Head of caudate nucleus (tissue), 42 donors: Measurements from ENCODE around the gene MSH6.
"Not testable (repeated sequence)": the region's sequence is repeated elsewhere in the genome, so short reads cannot be mapped to it uniquely, and the experiment has no call there.

Source experiments
- DNase-seq, 42 donors: peaks; one replicate each; pipeline versions ENCODE4 v3.0.0 to v3.0.0-alpha.2; 2020 to 2021; ENCODE audit warnings: mixed read lengths in 7 of 42
- intact Hi-C: fragments of 100-400 bp; cut with DNase I; formaldehyde crosslinking; loops from one replicate; pipeline ENCODE4 v1.15.0; 2022

Gene MSH6

GRCh38 chr2:47822518-47822917, 39.6 kb downstream of the MSH6 start:
- intact Hi-C loops, result no loop called here
- no peak for DNase-seq

DNA sequence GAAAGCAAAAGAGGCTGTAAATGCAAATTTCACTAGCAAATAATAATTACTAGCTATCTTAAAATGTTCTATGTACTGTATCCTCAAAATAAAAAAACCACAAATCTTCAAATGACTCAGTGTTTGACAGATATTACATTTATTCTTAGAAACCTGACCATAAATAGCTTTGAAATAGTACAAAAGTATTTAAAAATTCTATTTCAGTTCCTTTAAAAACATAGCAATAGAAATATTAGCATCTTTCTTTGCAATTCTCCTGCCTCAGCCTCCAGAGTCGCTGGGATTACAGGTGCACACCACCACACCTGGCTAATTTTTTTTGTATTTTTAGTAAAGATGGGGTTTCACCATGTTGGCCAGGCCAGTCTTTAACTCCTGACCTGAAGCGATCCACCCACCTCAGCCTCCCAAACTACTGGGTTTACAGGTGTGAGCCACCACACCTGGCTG, 50.6 kb downstream of the MSH6 start:
- intact Hi-C loops, result no loop called here
- no peak for DNase-seq

DNA sequence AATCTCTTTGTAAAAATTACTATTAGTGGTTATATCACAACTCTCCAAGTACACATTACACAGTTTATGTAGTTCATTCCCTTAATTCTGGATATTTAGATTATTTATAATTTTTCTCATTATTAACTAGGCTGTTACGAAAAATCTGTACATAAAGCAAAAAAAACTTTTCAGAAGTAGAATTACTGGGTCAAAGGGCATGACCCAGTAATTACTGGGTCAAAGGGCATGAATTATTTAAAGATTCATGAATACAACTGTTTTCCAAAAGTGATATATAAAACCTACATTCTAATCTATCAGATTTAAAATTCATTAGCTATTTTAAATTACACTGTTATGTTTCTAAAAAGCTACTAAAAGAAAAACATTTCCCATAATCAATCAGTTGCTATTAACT, 55.3 kb downstream of the MSH6 start:
- intact Hi-C loops, result no loop called here
- no peak for DNase-seq

DNA sequence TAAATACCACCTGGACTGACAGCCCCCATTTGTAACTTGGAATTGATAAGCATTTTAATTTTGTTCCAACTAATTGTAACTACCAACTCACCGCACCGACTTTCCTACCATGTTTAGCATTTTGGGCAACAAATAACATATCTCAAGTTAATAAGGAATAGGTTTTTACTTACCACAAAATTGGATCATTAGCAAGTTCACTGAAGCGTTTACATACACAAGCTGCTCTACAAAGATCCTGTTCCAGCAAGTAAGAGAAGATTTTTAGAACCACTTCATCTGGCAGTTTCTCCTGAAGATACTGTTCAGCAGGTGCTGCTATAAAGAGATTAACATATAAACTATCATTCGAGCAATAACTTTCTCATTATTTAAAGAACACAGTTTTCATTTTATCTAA, 55.7 kb downstream of the MSH6 start:
- DNase-seq, result no peak
- intact Hi-C loops, result no loop called here

GRCh38 chr2:47842846-47843245, 59.9 kb downstream of the MSH6 start:
- no peak for DNase-seq
- intact Hi-C loops, result no loop called here

- no peak for DNase-seq
- intact Hi-C loops, result no loop called here
Measured at GRCh38 chr2:47843407-47843806, 60.5 kb downstream of the MSH6 start.

DNA sequence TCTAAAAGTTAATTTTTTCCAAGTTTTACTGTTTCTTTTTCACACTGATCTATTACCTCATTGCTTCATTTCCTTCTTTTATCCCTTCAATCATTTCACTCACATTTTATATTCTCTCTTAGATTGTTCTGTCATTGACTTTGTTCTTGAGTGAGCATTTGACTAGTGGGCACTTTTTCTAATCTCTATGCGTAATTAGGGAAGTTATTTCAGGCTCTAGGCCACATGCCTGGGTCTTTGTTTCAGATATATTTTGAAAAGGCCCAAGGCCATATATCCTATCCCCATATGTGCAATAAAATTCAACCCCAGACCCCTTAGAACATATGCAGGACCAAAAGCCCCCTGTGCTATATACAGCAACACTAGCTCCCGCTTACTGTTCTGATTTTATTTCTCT, 61.2 kb downstream of the MSH6 start:
- no peak for DNase-seq
- intact Hi-C loops, result no loop called here

GRCh38 chr2:47849368-47849767, 66.4 kb downstream of the MSH6 start:
- DNase-seq, result no peak
- intact Hi-C loops, result no loop called here

DNA sequence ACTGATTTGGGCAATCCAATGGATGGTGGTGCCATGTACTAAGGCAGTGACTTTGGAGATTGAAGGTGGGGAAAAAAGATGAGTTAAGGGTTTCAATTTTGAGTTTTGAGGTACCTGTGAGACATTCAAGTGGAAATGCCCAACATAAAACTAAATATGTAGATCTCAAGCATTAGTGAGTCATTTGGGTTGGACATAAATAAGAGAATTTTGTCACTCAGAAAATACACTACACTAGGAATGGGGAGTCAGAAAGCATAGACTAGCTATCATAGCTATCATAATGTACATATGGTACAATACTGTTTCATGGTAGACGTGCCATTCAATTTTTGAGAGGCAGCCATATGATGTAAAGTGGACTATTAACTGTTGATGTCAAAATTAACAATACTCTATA, 67.3 kb downstream of the MSH6 start:
- intact Hi-C loops, result no loop called here

GRCh38 chr2:47853067-47853777, 70.3 kb downstream of the MSH6 start:
- intact Hi-C loops, DNase-seq: not testable (repeated sequence)

More for the DNA sequence above, 67.3 kb downstream of the MSH6 start:
- no peak for DNase-seq
